HEK293 (cell line): ENCODE data around the gene SELENOM.

Experiments
- ATF2 ChIP-seq: fragments of 450-650 bp; formaldehyde crosslinking; IDR thresholded peaks from 2 replicates; pipeline ENCODE4 v1.5.1; 2016; ENCODE audit warnings: missing biosample characterization, missing genetic modification characterization, low read depth
- EGR2 ChIP-seq: fragments of 450-650 bp; formaldehyde crosslinking; IDR thresholded peaks from 2 replicates; pipeline ENCODE4 v1.5.1; 2016; ENCODE audit warnings: low read depth, missing biosample characterization, missing genetic modification characterization
- GLI4 ChIP-seq: fragments of 450-650 bp; formaldehyde crosslinking; IDR thresholded peaks from 2 replicates; pipeline ENCODE4 v1.5.1; 2016; ENCODE audit warnings: missing biosample characterization, missing genetic modification characterization
- GLIS1 ChIP-seq: fragments of 450-650 bp; formaldehyde crosslinking; IDR thresholded peaks from 2 replicates; pipeline ENCODE4 v1.5.1; 2016; ENCODE audit warnings: missing biosample characterization, missing genetic modification characterization
- OVOL3 ChIP-seq: fragments of 450-650 bp; formaldehyde crosslinking; IDR thresholded peaks from 2 replicates; pipeline ENCODE4 v1.5.1; 2016; ENCODE audit warnings: missing biosample characterization, missing genetic modification characterization
- SCRT2 ChIP-seq: fragments of 450-650 bp; formaldehyde crosslinking; IDR thresholded peaks from 2 replicates; pipeline ENCODE4 v1.5.1; 2016; ENCODE audit warnings: missing biosample characterization, missing genetic modification characterization
- SP2 ChIP-seq: fragments of 450-650 bp; formaldehyde crosslinking; IDR thresholded peaks from 2 replicates; pipeline ENCODE4 v1.5.1; 2016; ENCODE audit warnings: missing biosample characterization, missing genetic modification characterization
- ZBTB48 ChIP-seq: fragments of 450-650 bp; formaldehyde crosslinking; IDR thresholded peaks from 2 replicates; pipeline ENCODE4 v1.5.1; 2016; ENCODE audit warnings: missing biosample characterization, missing genetic modification characterization
- ZBTB6 ChIP-seq: fragments of 450-650 bp; formaldehyde crosslinking; IDR thresholded peaks from 2 replicates; pipeline ENCODE4 v1.5.1; 2017; ENCODE audit warnings: missing biosample characterization, missing genetic modification characterization
- ZNF202 ChIP-seq: fragments of 450-650 bp; formaldehyde crosslinking; IDR thresholded peaks from 2 replicates; pipeline ENCODE4 v1.5.1; 2016; ENCODE audit warnings: missing biosample characterization, missing genetic modification characterization, borderline replicate concordance
- ZNF211 ChIP-seq: fragments of 450-650 bp; formaldehyde crosslinking; IDR thresholded peaks from 2 replicates; pipeline ENCODE4 v1.5.1; 2016; ENCODE audit warnings: low read depth, missing biosample characterization, missing genetic modification characterization
- ZNF239 ChIP-seq: fragments of 450-650 bp; formaldehyde crosslinking; IDR thresholded peaks from 2 replicates; pipeline ENCODE4 v1.5.1; 2016; ENCODE audit warnings: missing biosample characterization, missing genetic modification characterization
- ZNF311 ChIP-seq: fragments of 450-650 bp; formaldehyde crosslinking; IDR thresholded peaks from 2 replicates; pipeline ENCODE4 v1.5.1; 2017; ENCODE audit warnings: missing biosample characterization, missing genetic modification characterization, borderline replicate concordance
- ZNF362 ChIP-seq: fragments of 450-650 bp; formaldehyde crosslinking; IDR thresholded peaks from 2 replicates; pipeline ENCODE4 v1.5.1; 2016; ENCODE audit warnings: missing biosample characterization, missing genetic modification characterization
- ZNF423 ChIP-seq: fragments of 450-650 bp; formaldehyde crosslinking; IDR thresholded peaks from 2 replicates; pipeline ENCODE4 v1.5.1; 2016; ENCODE audit warnings: missing biosample characterization, missing genetic modification characterization
- ZNF473 ChIP-seq: fragments of 450-650 bp; formaldehyde crosslinking; IDR thresholded peaks from 2 replicates; pipeline ENCODE4 v1.5.1; 2017; ENCODE audit warnings: missing biosample characterization, missing genetic modification characterization
- ZNF521 ChIP-seq: fragments of 450-650 bp; formaldehyde crosslinking; IDR thresholded peaks from 2 replicates; pipeline ENCODE4 v1.5.1; 2017; ENCODE audit warnings: missing biosample characterization, mild to moderate bottlenecking, missing genetic modification characterization
- ZNF548 ChIP-seq: fragments of 450-650 bp; formaldehyde crosslinking; IDR thresholded peaks from 2 replicates; pipeline ENCODE4 v1.5.1; 2016; ENCODE audit warnings: missing biosample characterization, missing genetic modification characterization
- ZNF623 ChIP-seq: fragments of 450-650 bp; formaldehyde crosslinking; IDR thresholded peaks from 2 replicates; pipeline ENCODE4 v1.5.1; 2016; ENCODE audit warnings: missing biosample characterization, missing genetic modification characterization
- ZNF658 ChIP-seq: fragments of 450-650 bp; formaldehyde crosslinking; IDR thresholded peaks from 2 replicates; pipeline ENCODE4; 2016; ENCODE audit warnings: missing biosample characterization, missing genetic modification characterization
- ZNF747 ChIP-seq: fragments of 450-650 bp; formaldehyde crosslinking; IDR thresholded peaks from 2 replicates; pipeline ENCODE4 v1.5.1; 2016; ENCODE audit warnings: missing biosample characterization, missing genetic modification characterization
- ZNF76 ChIP-seq: fragments of 450-650 bp; formaldehyde crosslinking; IDR thresholded peaks from 2 replicates; pipeline ENCODE4; 2016; ENCODE audit warnings: low read depth, missing biosample characterization, missing genetic modification characterization, borderline replicate concordance
- ZNF768 ChIP-seq: fragments of 450-650 bp; formaldehyde crosslinking; IDR thresholded peaks from 2 replicates; pipeline ENCODE4 v1.5.1; 2018; ENCODE audit warnings: missing biosample characterization, mild to moderate bottlenecking, missing genetic modification characterization
- ZNF792 ChIP-seq: fragments of 450-650 bp; formaldehyde crosslinking; IDR thresholded peaks from 2 replicates; pipeline ENCODE4 v1.5.1; 2016; ENCODE audit warnings: missing biosample characterization, missing genetic modification characterization
- TF ChIP-seq, protein P1 (sequence below): fragments of 450-650 bp; formaldehyde crosslinking; IDR thresholded peaks from 2 replicates; pipeline ENCODE4 v1.5.1; 2017; ENCODE audit warnings: missing biosample characterization, mild to moderate bottlenecking, missing genetic modification characterization, moderate library complexity
- TF ChIP-seq, protein P2 (sequence below): fragments of 450-650 bp; formaldehyde crosslinking; IDR thresholded peaks from 2 replicates; pipeline ENCODE4 v1.5.1; 2016; ENCODE audit warnings: missing biosample characterization, missing genetic modification characterization
- TF ChIP-seq, protein P3 (sequence below): fragments of 450-650 bp; formaldehyde crosslinking; IDR thresholded peaks from 2 replicates; pipeline ENCODE4 v1.5.1; 2016; ENCODE audit warnings: missing biosample characterization, missing genetic modification characterization
- TF ChIP-seq, protein P4 (sequence below): fragments of 450-650 bp; formaldehyde crosslinking; IDR thresholded peaks from 2 replicates; pipeline ENCODE4 v1.5.1; 2017; ENCODE audit warnings: missing biosample characterization, missing genetic modification characterization

Gene SELENOM

DNA sequence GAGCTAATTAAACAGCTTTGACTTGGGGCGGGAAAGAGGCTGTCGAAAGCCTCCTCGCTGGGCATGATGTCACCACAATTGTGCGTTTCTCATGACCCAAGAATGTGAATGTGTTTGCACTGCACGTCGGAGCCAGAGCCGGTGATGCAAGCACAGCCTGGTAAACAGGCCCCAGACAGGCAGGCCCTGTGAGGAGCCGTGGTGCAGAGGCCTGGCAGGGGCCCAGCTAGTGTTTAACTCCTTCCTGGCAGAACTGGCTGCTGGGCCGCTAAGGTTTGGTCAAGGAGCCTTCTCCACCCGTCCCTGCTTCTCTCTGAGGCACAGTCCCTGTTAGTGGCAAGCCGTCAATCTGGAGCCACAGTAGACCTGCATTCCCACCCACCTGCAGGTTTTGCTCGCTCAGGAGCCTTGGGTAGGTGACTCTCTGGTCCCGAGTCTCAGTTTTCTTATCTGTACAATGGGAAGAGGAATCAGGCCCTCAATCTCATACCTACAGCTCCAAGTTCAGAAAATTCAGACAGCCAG is 51.7 kb downstream of the SELENOM start (continued):
- TF ChIP-seq, protein P1, sequence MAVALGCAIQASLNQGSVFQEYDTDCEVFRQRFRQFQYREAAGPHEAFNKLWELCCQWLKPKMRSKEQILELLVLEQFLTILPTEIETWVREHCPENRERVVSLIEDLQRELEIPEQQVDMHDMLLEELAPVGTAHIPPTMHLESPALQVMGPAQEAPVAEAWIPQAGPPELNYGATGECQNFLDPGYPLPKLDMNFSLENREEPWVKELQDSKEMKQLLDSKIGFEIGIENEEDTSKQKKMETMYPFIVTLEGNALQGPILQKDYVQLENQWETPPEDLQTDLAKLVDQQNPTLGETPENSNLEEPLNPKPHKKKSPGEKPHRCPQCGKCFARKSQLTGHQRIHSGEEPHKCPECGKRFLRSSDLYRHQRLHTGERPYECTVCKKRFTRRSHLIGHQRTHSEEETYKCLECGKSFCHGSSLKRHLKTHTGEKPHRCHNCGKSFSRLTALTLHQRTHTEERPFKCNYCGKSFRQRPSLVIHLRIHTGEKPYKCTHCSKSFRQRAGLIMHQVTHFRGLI (tag by site-specific recombination), result peak; percentile 22; the same call in 1 of the 2 replicates
- TF ChIP-seq, protein P2, sequence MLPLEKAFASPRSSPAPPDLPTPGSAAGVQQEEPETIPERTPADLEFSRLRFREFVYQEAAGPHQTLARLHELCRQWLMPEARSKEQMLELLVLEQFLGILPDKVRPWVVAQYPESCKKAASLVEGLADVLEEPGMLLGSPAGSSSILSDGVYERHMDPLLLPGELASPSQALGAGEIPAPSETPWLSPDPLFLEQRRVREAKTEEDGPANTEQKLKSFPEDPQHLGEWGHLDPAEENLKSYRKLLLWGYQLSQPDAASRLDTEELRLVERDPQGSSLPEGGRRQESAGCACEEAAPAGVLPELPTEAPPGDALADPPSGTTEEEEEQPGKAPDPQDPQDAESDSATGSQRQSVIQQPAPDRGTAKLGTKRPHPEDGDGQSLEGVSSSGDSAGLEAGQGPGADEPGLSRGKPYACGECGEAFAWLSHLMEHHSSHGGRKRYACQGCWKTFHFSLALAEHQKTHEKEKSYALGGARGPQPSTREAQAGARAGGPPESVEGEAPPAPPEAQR (tag by site-specific recombination), result peak; percentile 66
- no peak for TF ChIP-seq ZNF473 (tag by site-specific recombination)
- no peak for TF ChIP-seq GLI4 (tag by site-specific recombination)
- no peak; the same call in 1 of the 2 replicates for TF ChIP-seq OVOL3
- no peak for TF ChIP-seq ZNF658 (tag by site-specific recombination)
- no peak; the same call in 1 of the 2 replicates for TF ChIP-seq ZNF768 (tag by site-specific recombination)
- TF ChIP-seq ZNF311 (tag by site-specific recombination), result no peak
- peak; percentile 75 for TF ChIP-seq GLIS1 (tag by site-specific recombination)
- no peak for TF ChIP-seq ZNF548 (tag by site-specific recombination)
- no peak for TF ChIP-seq ZNF423 (tag by site-specific recombination)
- peak; percentile 34; the same call in 1 of the 2 replicates for TF ChIP-seq SP2 (tag by site-specific recombination)
- TF ChIP-seq ATF2 (tag by site-specific recombination), result peak; percentile 99
- TF ChIP-seq ZNF792 (tag by site-specific recombination), result 0 out of 2 replicates have a peak, but pooled peaks have one; percentile 43
- 0 out of 2 replicates have a peak, but pooled peaks have one; percentile 15 for TF ChIP-seq ZNF623
- no peak for TF ChIP-seq ZNF521
- 0 out of 2 replicates have a peak, but pooled peaks have one; percentile 28 for TF ChIP-seq ZBTB48 (tag by site-specific recombination)
- TF ChIP-seq, protein P3, sequence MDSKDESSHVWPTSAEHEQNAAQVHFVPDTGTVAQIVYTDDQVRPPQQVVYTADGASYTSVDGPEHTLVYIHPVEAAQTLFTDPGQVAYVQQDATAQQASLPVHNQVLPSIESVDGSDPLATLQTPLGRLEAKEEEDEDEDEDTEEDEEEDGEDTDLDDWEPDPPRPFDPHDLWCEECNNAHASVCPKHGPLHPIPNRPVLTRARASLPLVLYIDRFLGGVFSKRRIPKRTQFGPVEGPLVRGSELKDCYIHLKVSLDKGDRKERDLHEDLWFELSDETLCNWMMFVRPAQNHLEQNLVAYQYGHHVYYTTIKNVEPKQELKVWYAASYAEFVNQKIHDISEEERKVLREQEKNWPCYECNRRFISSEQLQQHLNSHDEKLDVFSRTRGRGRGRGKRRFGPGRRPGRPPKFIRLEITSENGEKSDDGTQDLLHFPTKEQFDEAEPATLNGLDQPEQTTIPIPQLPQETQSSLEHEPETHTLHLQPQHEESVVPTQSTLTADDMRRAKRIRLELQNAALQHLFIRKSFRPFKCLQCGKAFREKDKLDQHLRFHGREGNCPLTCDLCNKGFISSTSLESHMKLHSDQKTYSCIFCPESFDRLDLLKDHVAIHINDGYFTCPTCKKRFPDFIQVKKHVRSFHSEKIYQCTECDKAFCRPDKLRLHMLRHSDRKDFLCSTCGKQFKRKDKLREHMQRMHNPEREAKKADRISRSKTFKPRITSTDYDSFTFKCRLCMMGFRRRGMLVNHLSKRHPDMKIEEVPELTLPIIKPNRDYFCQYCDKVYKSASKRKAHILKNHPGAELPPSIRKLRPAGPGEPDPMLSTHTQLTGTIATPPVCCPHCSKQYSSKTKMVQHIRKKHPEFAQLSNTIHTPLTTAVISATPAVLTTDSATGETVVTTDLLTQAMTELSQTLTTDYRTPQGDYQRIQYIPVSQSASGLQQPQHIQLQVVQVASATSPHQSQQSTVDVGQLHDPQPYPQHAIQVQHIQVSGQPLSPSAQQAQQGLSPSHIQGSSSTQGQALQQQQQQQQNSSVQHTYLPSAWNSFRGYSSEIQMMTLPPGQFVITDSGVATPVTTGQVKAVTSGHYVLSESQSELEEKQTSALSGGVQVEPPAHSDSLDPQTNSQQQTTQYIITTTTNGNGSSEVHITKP, result no peak
- peak; percentile 36 for TF ChIP-seq SCRT2 (tag by site-specific recombination)
- TF ChIP-seq ZNF362 (tag by site-specific recombination), result no peak
- TF ChIP-seq ZBTB6 (tag by site-specific recombination), result peak; percentile 93
- TF ChIP-seq ZNF76 (tag by site-specific recombination), result peak; percentile 77
- TF ChIP-seq ZNF211 (tag by site-specific recombination), result no peak
- TF ChIP-seq ZNF747 (tag by site-specific recombination), result no peak
- TF ChIP-seq ZNF202 (tag by site-specific recombination), result no peak
- no peak for TF ChIP-seq ZNF239 (tag by site-specific recombination)
- TF ChIP-seq, protein P4, sequence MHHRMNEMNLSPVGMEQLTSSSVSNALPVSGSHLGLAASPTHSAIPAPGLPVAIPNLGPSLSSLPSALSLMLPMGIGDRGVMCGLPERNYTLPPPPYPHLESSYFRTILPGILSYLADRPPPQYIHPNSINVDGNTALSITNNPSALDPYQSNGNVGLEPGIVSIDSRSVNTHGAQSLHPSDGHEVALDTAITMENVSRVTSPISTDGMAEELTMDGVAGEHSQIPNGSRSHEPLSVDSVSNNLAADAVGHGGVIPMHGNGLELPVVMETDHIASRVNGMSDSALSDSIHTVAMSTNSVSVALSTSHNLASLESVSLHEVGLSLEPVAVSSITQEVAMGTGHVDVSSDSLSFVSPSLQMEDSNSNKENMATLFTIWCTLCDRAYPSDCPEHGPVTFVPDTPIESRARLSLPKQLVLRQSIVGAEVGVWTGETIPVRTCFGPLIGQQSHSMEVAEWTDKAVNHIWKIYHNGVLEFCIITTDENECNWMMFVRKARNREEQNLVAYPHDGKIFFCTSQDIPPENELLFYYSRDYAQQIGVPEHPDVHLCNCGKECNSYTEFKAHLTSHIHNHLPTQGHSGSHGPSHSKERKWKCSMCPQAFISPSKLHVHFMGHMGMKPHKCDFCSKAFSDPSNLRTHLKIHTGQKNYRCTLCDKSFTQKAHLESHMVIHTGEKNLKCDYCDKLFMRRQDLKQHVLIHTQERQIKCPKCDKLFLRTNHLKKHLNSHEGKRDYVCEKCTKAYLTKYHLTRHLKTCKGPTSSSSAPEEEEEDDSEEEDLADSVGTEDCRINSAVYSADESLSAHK (tag by site-specific recombination), result peak; percentile 99
- TF ChIP-seq EGR2 (tag by site-specific recombination), result no peak
